ENCODE results near the gene DCLRE1B. TPM values are rescaled to one million over a fixed set of nuclear protein-coding genes. Genes with fewer than 3 reads are reported as not detected.

Gene DCLRE1B
- total RNA-seq, 1 donor from 2014 or later = 11.8 TPM

GRCh38 chr1:113901191-113901590 lies 3.9 kb upstream of the DCLRE1B start:
- TF ChIP-seq CTCF (IDR thresholded peaks at IDR 0.05; ENCODE audit: unreplicated experiment) = no peak
- no peak for DNase-seq (ENCODE audit: low spot score)
- H3K27me3 Mint-ChIP-seq (ENCODE audit: unreplicated experiment) = peaks cover 12% of the 10 kb centered on the region
- no peak overlapping the region for H3K4me3 Mint-ChIP-seq (ENCODE audit: unreplicated experiment)
- peaks cover 11% of the 10 kb centered on the region for H3K36me3 Mint-ChIP-seq (ENCODE audit: low read depth, unreplicated experiment)
- H3K4me1 Mint-ChIP-seq (ENCODE audit: unreplicated experiment) = peaks cover 23% of the 10 kb centered on the region
- H3K9me3 Mint-ChIP-seq (ENCODE audit: unreplicated experiment) = no peaks in the 10 kb centered on the region
- H3K27ac Mint-ChIP-seq (ENCODE audit: unreplicated experiment) = no peak overlapping the region

GRCh38 chr1:113903501-113904292 lies 1.4 kb upstream of the DCLRE1B start:
- TF ChIP-seq CTCF (IDR thresholded peaks at IDR 0.05; ENCODE audit: unreplicated experiment) = no peak
- peak overlapping the region; percentile 98 for H3K4me3 Mint-ChIP-seq (ENCODE audit: unreplicated experiment)
- H3K36me3 Mint-ChIP-seq (ENCODE audit: low read depth, unreplicated experiment) = peaks cover 19% of the 10 kb centered on the region
- H3K27me3 Mint-ChIP-seq (ENCODE audit: unreplicated experiment) = peaks cover 12% of the 10 kb centered on the region
- peaks cover 23% of the 10 kb centered on the region for H3K4me1 Mint-ChIP-seq (ENCODE audit: unreplicated experiment)
- no peak for DNase-seq (ENCODE audit: low spot score)
- peak overlapping the region; percentile 88 for H3K27ac Mint-ChIP-seq (ENCODE audit: unreplicated experiment)
- H3K9me3 Mint-ChIP-seq (ENCODE audit: unreplicated experiment) = no peaks in the 10 kb centered on the region

GRCh38 chr1:113904293-113904673 lies 843 bp upstream of the DCLRE1B start:
- TF ChIP-seq CTCF (IDR thresholded peaks at IDR 0.05; ENCODE audit: unreplicated experiment) = no peak

GRCh38 chr1:113905435-113905861 lies 322 bp downstream of the DCLRE1B start:
- DNase-seq (ENCODE audit: low spot score) = peak; percentile 7
- Mint-ChIP-seq H3K27ac (ENCODE audit: unreplicated experiment) (peak overlapping the region; percentile 88), H3K4me3 (ENCODE audit: unreplicated experiment) (peak overlapping the region; percentile 98), H3K9me3 (ENCODE audit: unreplicated experiment) (no peaks in the 10 kb centered on the region), H3K27me3 (ENCODE audit: unreplicated experiment) (peaks cover 12% of the 10 kb centered on the region), H3K36me3 (ENCODE audit: low read depth, unreplicated experiment) (peaks cover 25% of the 10 kb centered on the region), H3K4me1 (ENCODE audit: unreplicated experiment) (peaks cover 23% of the 10 kb centered on the region)
- TF ChIP-seq CTCF (IDR thresholded peaks at IDR 0.05; ENCODE audit: unreplicated experiment) = no peak

More at GRCh38 chr1:113904293-113904673, 843 bp upstream of the DCLRE1B start:
- H3K36me3 Mint-ChIP-seq (ENCODE audit: low read depth, unreplicated experiment) = peaks cover 23% of the 10 kb centered on the region
- peaks cover 12% of the 10 kb centered on the region for H3K27me3 Mint-ChIP-seq (ENCODE audit: unreplicated experiment)
- no peak for DNase-seq (ENCODE audit: low spot score)
- peak overlapping the region; percentile 98 for H3K4me3 Mint-ChIP-seq (ENCODE audit: unreplicated experiment)
- H3K27ac Mint-ChIP-seq (ENCODE audit: unreplicated experiment) = peak overlapping the region; percentile 88
- H3K9me3 Mint-ChIP-seq (ENCODE audit: unreplicated experiment) = no peaks in the 10 kb centered on the region
- peaks cover 23% of the 10 kb centered on the region for H3K4me1 Mint-ChIP-seq (ENCODE audit: unreplicated experiment)

- Mint-ChIP-seq H3K27ac (ENCODE audit: unreplicated experiment) (no peak overlapping the region), H3K27me3 (ENCODE audit: unreplicated experiment) (peaks cover 2% of the 10 kb centered on the region), H3K9me3 (ENCODE audit: unreplicated experiment) (no peaks in the 10 kb centered on the region), H3K36me3 (ENCODE audit: low read depth, unreplicated experiment) (peaks cover 22% of the 10 kb centered on the region), H3K4me1 (ENCODE audit: unreplicated experiment) (no peaks in the 10 kb centered on the region), H3K4me3 (ENCODE audit: unreplicated experiment) (no peak overlapping the region)
- TF ChIP-seq CTCF (IDR thresholded peaks at IDR 0.05; ENCODE audit: unreplicated experiment) = no peak
- no peak for DNase-seq (ENCODE audit: low spot score)
Observed at GRCh38 chr1:113912594-113913311, 7.6 kb downstream of the DCLRE1B start.
